ENCODE results near the gene SLC9A2. TPM values are rescaled to one million over a fixed set of nuclear protein-coding genes. Genes with fewer than 3 reads are reported as not detected.

Gene SLC9A2
- total RNA-seq, 1 experiment from 2014 or later, result 5.8 TPM

GRCh38 chr2:102707796-102708695 is 88.7 kb downstream of the SLC9A2 start:
- in situ Hi-C loops (cut with HindIII; ENCODE audit: low pct_unique_long_range_greater_than_20kb, low sequenced_read_pairs), result no loop called here

GRCh38 chr2:102708847-102709559 is 89.7 kb downstream of the SLC9A2 start:
- in situ Hi-C loops (cut with HindIII; ENCODE audit: low pct_unique_long_range_greater_than_20kb, low sequenced_read_pairs), result no loop called here
- no peak for DNase-seq (ENCODE audit: low read depth)

More at GRCh38 chr2:102707796-102708695, 88.7 kb downstream of the SLC9A2 start:
- no peak for DNase-seq (ENCODE audit: low read depth)

- no peak for DNase-seq (ENCODE audit: low read depth)
- in situ Hi-C loops (cut with HindIII; ENCODE audit: low pct_unique_long_range_greater_than_20kb, low sequenced_read_pairs), result no loop called here
Observed at GRCh38 chr2:102717308-102718018, 98.1 kb downstream of the SLC9A2 start.

- DNase-seq (ENCODE audit: low read depth), result no peak
- in situ Hi-C loops (cut with HindIII; ENCODE audit: low pct_unique_long_range_greater_than_20kb, low sequenced_read_pairs), result no loop called here
Observed at GRCh38 chr2:102718387-102719316, 99.3 kb downstream of the SLC9A2 start.

- in situ Hi-C loops (cut with HindIII; ENCODE audit: low pct_unique_long_range_greater_than_20kb, low sequenced_read_pairs), result no loop called here
Observed at GRCh38 chr2:102724016-102724490, 104.7 kb downstream of the SLC9A2 start.

GRCh38 chr2:102724553-102724952 is 105.2 kb downstream of the SLC9A2 start:
- no peak for DNase-seq (ENCODE audit: low read depth)
- in situ Hi-C loops (cut with HindIII; ENCODE audit: low pct_unique_long_range_greater_than_20kb, low sequenced_read_pairs), result no loop called here

More at GRCh38 chr2:102724016-102724490, 104.7 kb downstream of the SLC9A2 start:
- no peak for DNase-seq (ENCODE audit: low read depth)

GRCh38 chr2:102726128-102727087 is 107.1 kb downstream of the SLC9A2 start:
- no peak for DNase-seq (ENCODE audit: low read depth)
- in situ Hi-C loops (cut with HindIII; ENCODE audit: low pct_unique_long_range_greater_than_20kb, low sequenced_read_pairs), result no loop called here

- peak; percentile 34 for DNase-seq (ENCODE audit: low read depth)
- in situ Hi-C loops (cut with HindIII; ENCODE audit: low pct_unique_long_range_greater_than_20kb, low sequenced_read_pairs), result no loop called here
Observed at GRCh38 chr2:102735416-102736109, 116.2 kb downstream of the SLC9A2 start.

- no peak for DNase-seq (ENCODE audit: low read depth)
- in situ Hi-C loops (cut with HindIII; ENCODE audit: low pct_unique_long_range_greater_than_20kb, low sequenced_read_pairs), result no loop called here
Observed at GRCh38 chr2:102736110-102736409, 116.7 kb downstream of the SLC9A2 start.

GRCh38 chr2:102736410-102737409 is 117.4 kb downstream of the SLC9A2 start:
- DNase-seq (ENCODE audit: low read depth), result peak; percentile 77
- in situ Hi-C loops (cut with HindIII; ENCODE audit: low pct_unique_long_range_greater_than_20kb, low sequenced_read_pairs), result no loop called here

- DNase-seq (ENCODE audit: low read depth), result no peak
- in situ Hi-C loops (cut with HindIII; ENCODE audit: low pct_unique_long_range_greater_than_20kb, low sequenced_read_pairs), result no loop called here
Observed at GRCh38 chr2:102737431-102737830, 118.1 kb downstream of the SLC9A2 start.

- no peak for DNase-seq (ENCODE audit: low read depth)
- in situ Hi-C loops (cut with HindIII; ENCODE audit: low pct_unique_long_range_greater_than_20kb, low sequenced_read_pairs), result no loop called here
Observed at GRCh38 chr2:102743259-102743658, 123.9 kb downstream of the SLC9A2 start.

GRCh38 chr2:102748107-102748506 is 128.8 kb downstream of the SLC9A2 start:
- in situ Hi-C loops (cut with HindIII; ENCODE audit: low pct_unique_long_range_greater_than_20kb, low sequenced_read_pairs), result no loop called here
- DNase-seq (ENCODE audit: low read depth), result no peak

- in situ Hi-C loops (cut with HindIII; ENCODE audit: low pct_unique_long_range_greater_than_20kb, low sequenced_read_pairs), result no loop called here
- no peak for DNase-seq (ENCODE audit: low read depth)
Observed at GRCh38 chr2:102749938-102750337, 130.6 kb downstream of the SLC9A2 start.

- DNase-seq (ENCODE audit: low read depth), result peak; percentile 39
- in situ Hi-C loops (cut with HindIII; ENCODE audit: low pct_unique_long_range_greater_than_20kb, low sequenced_read_pairs), result no loop called here
Observed at GRCh38 chr2:102753563-102754159, 134.3 kb downstream of the SLC9A2 start.
